Thoracic aorta (tissue), 2 donors: Measurements from ENCODE around the gene VANGL2. TPM values are rescaled to one million over a fixed set of nuclear protein-coding genes. Genes with fewer than 3 reads are reported as not detected.

Experiments used
- ATAC-seq: fragments of 150-250 bp; one replicate; pipeline ENCODE4 v1.8.0; 2017; ENCODE audit warnings: low read depth; ENCODE audit not compliant: insufficient number of reproducible peaks, low FRiP score
- DNase-seq: peaks from one replicate; pipeline ENCODE4 v3.0.0-alpha.2; 2020; ENCODE audit warnings: low spot score
- H3K27ac ChIP-seq, 2 donors: fragments of 200-600 bp; sonication (generic); 1 replicate in 1 of 2; 2 replicates in 1 of 2; pipeline ENCODE4 v1.5.1; 2016; ENCODE audit warnings: mild to moderate bottlenecking in 2 of 2, moderate library complexity in 2 of 2
- H3K27me3 ChIP-seq: fragments of 200-600 bp; sonication (generic); replicated peaks from 2 replicates; pipeline ENCODE4 v1.6.0; 2016; ENCODE audit warnings: mild to moderate bottlenecking; ENCODE audit not compliant: insufficient read depth
- H3K36me3 ChIP-seq: fragments of 200-600 bp; sonication (generic); one replicate; pipeline ENCODE4 v1.5.1; 2016
- H3K4me1 ChIP-seq, 2 donors: fragments of 200-600 bp; sonication (generic); 1 replicate in 1 of 2; 2 replicates in 1 of 2; pipeline versions ENCODE4 v1.5.1 to v1.6.0; 2016; ENCODE audit warnings: low read depth in 2 of 2, mild to moderate bottlenecking in 1 of 2; ENCODE audit not compliant: control insufficient read depth in 1 of 2
- H3K4me3 ChIP-seq: fragments of 200-600 bp; sonication (generic); 2 replicates; pipeline ENCODE4 v1.5.1; 2016; ENCODE audit warnings: mild to moderate bottlenecking
- H3K9me3 ChIP-seq: fragments of 200-600 bp; sonication (generic); 2 replicates; pipeline ENCODE4 v1.5.1; 2016
- CTCF ChIP-seq: fragments of 200-600 bp; sonication (generic); IDR thresholded peaks from one replicate; pipeline ENCODE4 v1.5.1; 2019; ENCODE audit warnings: antibody characterized with exemption
- total RNA-seq, 2 donors: library from RNA; depleted of rRNA; stranded (reverse); fragments of >200 nt; gene quantifications; one replicate each; pipeline versions ENCODE4 v1.1.0 to v1.2.3, GENCODE V29; 2016

VANGL2 gene
- total RNA-seq, 2 donors from 2014 or later, result 0.27 to 1.3 TPM

DNA sequence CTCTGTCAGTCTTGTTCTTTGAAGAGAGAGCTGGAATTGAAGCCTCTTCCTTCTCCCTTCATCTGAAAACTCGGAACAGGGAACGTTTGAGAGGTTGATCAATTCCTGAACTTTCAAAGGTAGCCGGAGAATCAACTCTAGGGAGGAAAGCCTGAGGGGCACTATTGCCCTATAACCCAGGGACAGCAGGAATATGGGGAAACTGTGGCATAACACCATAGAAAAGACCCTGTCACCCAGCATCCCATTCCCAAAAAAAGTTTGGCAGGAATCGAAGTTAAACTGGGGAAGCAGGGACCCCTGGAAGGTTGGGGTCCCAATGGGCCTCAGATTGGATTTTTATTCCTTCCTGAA lies 38.6 kb upstream of the VANGL2 start:
- H3K9me3 ChIP-seq, result no peaks in the 10 kb centered on the region
- TF ChIP-seq CTCF, result no peak
- H3K4me1 ChIP-seq, result no peaks in the 10 kb centered on the region
- H3K36me3 ChIP-seq, result peaks cover 3% of the 10 kb centered on the region
- H3K27me3 ChIP-seq, result no peaks in the 10 kb centered on the region
- H3K4me3 ChIP-seq, result no peak overlapping the region
- DNase-seq, result no peak
- ATAC-seq, result no peak
- H3K27ac ChIP-seq, result no peak overlapping the region

GRCh38 chr1:160362168-160362957 lies 38.0 kb upstream of the VANGL2 start:
- H3K4me3 ChIP-seq, result no peak overlapping the region
- no peak for DNase-seq
- no peaks in the 10 kb centered on the region for H3K27me3 ChIP-seq
- H3K27ac ChIP-seq, result no peak overlapping the region
- ATAC-seq, result no peak
- no peaks in the 10 kb centered on the region for H3K36me3 ChIP-seq
- no peak for TF ChIP-seq CTCF
- H3K4me1 ChIP-seq, result no peaks in the 10 kb centered on the region
- H3K9me3 ChIP-seq, result no peaks in the 10 kb centered on the region

- TF ChIP-seq CTCF, result no peak
- ATAC-seq, result no peak
- Histone ChIP-seq H3K4me3 (no peak overlapping the region), H3K36me3 (no peaks in the 10 kb centered on the region), H3K27me3 (no peaks in the 10 kb centered on the region), H3K9me3 (no peaks in the 10 kb centered on the region), H3K4me1 (no peaks in the 10 kb centered on the region), H3K27ac (no peak overlapping the region)
- no peak for DNase-seq
Measured at GRCh38 chr1:160363010-160363409, 37.4 kb upstream of the VANGL2 start.

GRCh38 chr1:160363951-160364735 lies 36.2 kb upstream of the VANGL2 start:
- no peak for TF ChIP-seq CTCF
- DNase-seq (no peak), ATAC-seq (no peak)
- H3K4me3 ChIP-seq, result no peak overlapping the region
- no peaks in the 10 kb centered on the region for H3K36me3 ChIP-seq
- H3K9me3 ChIP-seq, result no peaks in the 10 kb centered on the region
- no peaks in the 10 kb centered on the region for H3K27me3 ChIP-seq
- no peak overlapping the region for H3K27ac ChIP-seq
- H3K4me1 ChIP-seq, result no peaks in the 10 kb centered on the region

- ATAC-seq (no peak), DNase-seq (no peak)
- H3K27ac ChIP-seq, result no peak overlapping the region
- no peaks in the 10 kb centered on the region for H3K36me3 ChIP-seq
- no peaks in the 10 kb centered on the region for H3K4me1 ChIP-seq
- H3K9me3 ChIP-seq, result no peaks in the 10 kb centered on the region
- no peak for TF ChIP-seq CTCF
- H3K27me3 ChIP-seq, result no peaks in the 10 kb centered on the region
- H3K4me3 ChIP-seq, result no peak overlapping the region
Measured at GRCh38 chr1:160365325-160365724, 35.0 kb upstream of the VANGL2 start.
